HepG2 (cell line): ENCODE data around the gene ZBED5. TPM values are rescaled to one million over a fixed set of nuclear protein-coding genes. Genes with fewer than 3 reads are reported as not detected.
A peak's percentile ranks its signal among the peaks of the same experiment; 100 is the strongest.

Source experiments
- HNF1B ChIP-seq: sonication (generic); formaldehyde crosslinking; IDR thresholded peaks from 2 replicates; pipeline ENCODE4 v1.5.1; 2020; ENCODE audit warnings: mild to moderate bottlenecking, moderate library complexity, missing genetic modification reagents
- KIAA2018 ChIP-seq: sonication (generic); formaldehyde crosslinking; IDR thresholded peaks from 2 replicates; pipeline ENCODE4 v1.5.0; 2020; ENCODE audit warnings: mild to moderate bottlenecking, missing genetic modification reagents, borderline replicate concordance
- SP5 ChIP-seq: IDR thresholded peaks from 2 replicates; pipeline ENCODE4 v1.6.1; 2016; ENCODE audit warnings: low read depth, borderline replicate concordance
- U2AF2 ChIP-seq: fragments of 200-400 bp; formaldehyde crosslinking; IDR thresholded peaks from 2 replicates; pipeline ENCODE4 v1.6.1; 2017; ENCODE audit warnings: low read depth, mild to moderate bottlenecking, low read length
- ZHX2 ChIP-seq, 2 experiments: sonication (generic) in 1 of 2; formaldehyde crosslinking in 1 of 2; IDR thresholded peaks; 2 replicates each; pipeline versions ENCODE4 v1.6.1 to v1.9.0; 2014 to 2022; ENCODE audit warnings: antibody characterized with exemption in 1 of 2, borderline replicate concordance in 1 of 2, inconsistent platforms in 1 of 2, low read depth in 1 of 2, missing genetic modification reagents in 1 of 2
- ZXDC ChIP-seq: sonication (generic); formaldehyde crosslinking; IDR thresholded peaks from 2 replicates; pipeline ENCODE4 v1.5.0; 2020; ENCODE audit warnings: mild to moderate bottlenecking, missing genetic modification reagents
- polyA plus RNA-seq, 8 experiments: library from polyadenylated mRNA; depleted of rRNA in 3 of 8; stranded (reverse) in 7 of 8; unstranded in 1 of 8; fragments of >200 nt; fragmentation: Illumina TruSeq in 4 of 8; extraction: Trizol in 4 of 8; gene quantifications; 2 replicates each; pipeline versions ENCODE4 v1.2.1 to v1.2.3, GENCODE V29; 2011 to 2016; ENCODE audit warnings: low read depth in 4 of 8, missing spikeins in 1 of 8, mixed read lengths in 1 of 8; ENCODE audit not compliant: insufficient read depth in 1 of 8
- total RNA-seq, 5 experiments: library from RNA; depleted of rRNA; stranded (reverse); fragments of >200 nt; fragmentation: Illumina TruSeq; extraction: Trizol; gene quantifications; 2 replicates each; pipeline ENCODE4 v1.2.3, GENCODE V29; 2016; ENCODE audit warnings: low read depth in 1 of 5

ZBED5 gene
- total and polyA plus RNA-seq, 2 of the 13 experiments (the other 11 are each of a cell fraction or from before 2014, with no cell fraction given), result 18.2 to 38.6 TPM

- TF ChIP-seq ZHX2 (IDR thresholded peaks at IDR 0.05; ENCODE audit: low read depth) (peak; percentile 95), ZHX2 (CRISPR knock-in tag; IDR thresholded peaks at IDR 0.05; ENCODE audit: borderline replicate concordance) (0 out of 2 replicates have a peak, but pooled peaks have one; percentile 20), U2AF2 (peak; percentile 98), SP5 (peak; percentile 9; the same call in 1 of the 2 replicates), HNF1B (CRISPR knock-in tag) (peak; percentile 69; the same call in 1 of the 2 replicates), ZXDC (CRISPR knock-in tag) (0 out of 2 replicates have a peak, but pooled peaks have one; percentile 17), KIAA2018 (CRISPR knock-in tag) (no peak)
These were observed 49.1 kb downstream of the ZBED5 start, which contains the start of gene EIF4G2 (continued) for GRCh38 chr11:10808553-10809372.
